ENCODE measurements around the gene MYEOV. TPM values are rescaled to one million over a fixed set of nuclear protein-coding genes. Genes with fewer than 3 reads are reported as not detected.

Gene MYEOV
- polyA plus RNA-seq, 1 donor (not counting 4 experiments of a cell fraction or from before 2014, with no cell fraction given): 1.4 TPM

- DNase-seq (ENCODE audit: low read depth, low spot score): no peak
- H3K9ac ChIP-seq (ENCODE audit: control insufficient read depth, extremely low read depth, insufficient read depth, low read length): no peak overlapping the region
- H3K4me1 ChIP-seq (ENCODE audit: control insufficient read depth, extremely low read depth, insufficient read depth, low read length): no peaks in the 10 kb centered on the region
- dilution Hi-C loops (cut with MboI; ENCODE audit: extremely low pct_ligation_motif_present, low sequenced_read_pairs): no loop called here
- H3K79me2 ChIP-seq (ENCODE audit: control insufficient read depth, insufficient read depth, low read length): no peaks in the 10 kb centered on the region
- no peaks in the 10 kb centered on the region for H3K36me3 ChIP-seq (ENCODE audit: control insufficient read depth in 2 of 2, extremely low read depth in 1 of 2, insufficient read depth in 2 of 2, low read length in 2 of 2)
- H3K27me3 ChIP-seq (ENCODE audit: control insufficient read depth, extremely low read depth, insufficient read depth, low read length): no peaks in the 10 kb centered on the region
- no peak overlapping the region for H2AFZ ChIP-seq (ENCODE audit: control insufficient read depth, low read length)
- H3K4me3 ChIP-seq (ENCODE audit: control insufficient read depth in 2 of 3, extremely low read depth in 1 of 3, insufficient read depth in 2 of 3, low read depth in 1 of 3, low read length in 3 of 3): no peak overlapping the region
- H3K4me2 ChIP-seq (ENCODE audit: control insufficient read depth, extremely low read depth, insufficient read depth, low read depth, low read length): no peak overlapping the region
- no peak overlapping the region for H3K27ac ChIP-seq (ENCODE audit: control insufficient read depth, insufficient read depth, low read length)
- no peak for TF ChIP-seq EZH2 (IDR thresholded peaks at IDR 0.05; ENCODE audit: low read length)
- TF ChIP-seq, protein P1, sequence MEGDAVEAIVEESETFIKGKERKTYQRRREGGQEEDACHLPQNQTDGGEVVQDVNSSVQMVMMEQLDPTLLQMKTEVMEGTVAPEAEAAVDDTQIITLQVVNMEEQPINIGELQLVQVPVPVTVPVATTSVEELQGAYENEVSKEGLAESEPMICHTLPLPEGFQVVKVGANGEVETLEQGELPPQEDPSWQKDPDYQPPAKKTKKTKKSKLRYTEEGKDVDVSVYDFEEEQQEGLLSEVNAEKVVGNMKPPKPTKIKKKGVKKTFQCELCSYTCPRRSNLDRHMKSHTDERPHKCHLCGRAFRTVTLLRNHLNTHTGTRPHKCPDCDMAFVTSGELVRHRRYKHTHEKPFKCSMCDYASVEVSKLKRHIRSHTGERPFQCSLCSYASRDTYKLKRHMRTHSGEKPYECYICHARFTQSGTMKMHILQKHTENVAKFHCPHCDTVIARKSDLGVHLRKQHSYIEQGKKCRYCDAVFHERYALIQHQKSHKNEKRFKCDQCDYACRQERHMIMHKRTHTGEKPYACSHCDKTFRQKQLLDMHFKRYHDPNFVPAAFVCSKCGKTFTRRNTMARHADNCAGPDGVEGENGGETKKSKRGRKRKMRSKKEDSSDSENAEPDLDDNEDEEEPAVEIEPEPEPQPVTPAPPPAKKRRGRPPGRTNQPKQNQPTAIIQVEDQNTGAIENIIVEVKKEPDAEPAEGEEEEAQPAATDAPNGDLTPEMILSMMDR (optimal IDR thresholded peaks at IDR 0.05 in 1 of 3, IDR thresholded peaks at IDR 0.05 in 1 of 3, conservative IDR thresholded peaks at IDR 0.05 in 1 of 3; ENCODE audit: extremely low read depth in 1 of 3, insufficient read depth in 2 of 3, low read length in 3 of 3): no peak
- no peaks in the 10 kb centered on the region for H4K20me1 ChIP-seq (ENCODE audit: control insufficient read depth, extremely low read depth, insufficient read depth, low read length)
- FAIRE-seq: no peak
- H3K9me3 ChIP-seq (ENCODE audit: control insufficient read depth, low read depth, low read length): no peaks in the 10 kb centered on the region
- no peaks in the 10 kb centered on the region for H3K9me1 ChIP-seq (ENCODE audit: control insufficient read depth, extremely low read depth, insufficient read depth, low read length)
Observed at GRCh38 chr11:69265210-69265609, 28.7 kb upstream of the MYEOV start.

DNA sequence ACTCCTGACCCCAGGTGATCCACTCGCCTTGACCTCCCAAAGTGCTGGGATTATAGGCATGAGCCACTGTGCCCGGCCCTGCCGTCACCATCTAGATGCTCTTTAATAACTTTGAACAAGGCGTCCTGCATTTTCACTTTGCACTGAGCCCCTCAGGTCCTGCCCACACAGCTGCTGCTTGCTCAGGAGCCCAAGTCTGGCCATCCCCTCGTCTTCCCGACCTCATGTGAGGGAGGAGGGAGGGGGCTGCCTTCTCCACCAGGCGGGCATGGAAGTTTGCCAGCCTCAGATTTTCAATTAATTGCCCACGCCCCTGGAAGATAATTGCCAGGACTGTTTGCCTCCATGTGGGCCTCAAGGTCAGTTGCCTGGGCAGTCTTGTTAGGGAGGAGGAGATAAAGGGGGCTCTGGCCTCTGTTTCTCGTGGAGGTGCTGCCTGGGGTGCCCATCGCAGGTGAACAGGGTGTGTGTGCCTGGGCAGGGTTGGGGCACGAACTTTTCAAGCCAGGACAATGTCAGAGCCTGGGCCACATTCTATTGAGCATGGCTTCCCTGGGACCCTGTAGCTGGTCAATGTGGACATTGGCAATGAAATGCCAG lies 27.9 kb upstream of the MYEOV start:
- FAIRE-seq: no peak
- H3K4me2 ChIP-seq (ENCODE audit: control insufficient read depth, extremely low read depth, insufficient read depth, low read depth, low read length): no peak overlapping the region
- no peaks in the 10 kb centered on the region for H3K4me1 ChIP-seq (ENCODE audit: control insufficient read depth, extremely low read depth, insufficient read depth, low read length)
- H3K9ac ChIP-seq (ENCODE audit: control insufficient read depth, extremely low read depth, insufficient read depth, low read length): no peak overlapping the region
- H3K27me3 ChIP-seq (ENCODE audit: control insufficient read depth, extremely low read depth, insufficient read depth, low read length): no peaks in the 10 kb centered on the region
- H3K9me1 ChIP-seq (ENCODE audit: control insufficient read depth, extremely low read depth, insufficient read depth, low read length): no peaks in the 10 kb centered on the region
- TF ChIP-seq, protein P1 (optimal IDR thresholded peaks at IDR 0.05 in 1 of 3, IDR thresholded peaks at IDR 0.05 in 1 of 3, conservative IDR thresholded peaks at IDR 0.05 in 1 of 3; ENCODE audit: extremely low read depth in 1 of 3, insufficient read depth in 2 of 3, low read length in 3 of 3): no peak
- TF ChIP-seq EZH2 (IDR thresholded peaks at IDR 0.05; ENCODE audit: low read length): no peak
- dilution Hi-C loops (cut with MboI; ENCODE audit: extremely low pct_ligation_motif_present, low sequenced_read_pairs): no loop called here
- H4K20me1 ChIP-seq (ENCODE audit: control insufficient read depth, extremely low read depth, insufficient read depth, low read length): no peaks in the 10 kb centered on the region
- H2AFZ ChIP-seq (ENCODE audit: control insufficient read depth, low read length): no peak overlapping the region
- no peak overlapping the region for H3K4me3 ChIP-seq (ENCODE audit: control insufficient read depth in 2 of 3, extremely low read depth in 1 of 3, insufficient read depth in 2 of 3, low read depth in 1 of 3, low read length in 3 of 3)
- no peaks in the 10 kb centered on the region for H3K36me3 ChIP-seq (ENCODE audit: control insufficient read depth in 2 of 2, extremely low read depth in 1 of 2, insufficient read depth in 2 of 2, low read length in 2 of 2)
- no peaks in the 10 kb centered on the region for H3K79me2 ChIP-seq (ENCODE audit: control insufficient read depth, insufficient read depth, low read length)
- H3K9me3 ChIP-seq (ENCODE audit: control insufficient read depth, low read depth, low read length): no peaks in the 10 kb centered on the region
- H3K27ac ChIP-seq (ENCODE audit: control insufficient read depth, insufficient read depth, low read length): no peak overlapping the region
- DNase-seq (ENCODE audit: low read depth, low spot score): no peak

Measured in keratinocyte (primary cell).